ENCODE results near the gene TOX2.

DNA sequence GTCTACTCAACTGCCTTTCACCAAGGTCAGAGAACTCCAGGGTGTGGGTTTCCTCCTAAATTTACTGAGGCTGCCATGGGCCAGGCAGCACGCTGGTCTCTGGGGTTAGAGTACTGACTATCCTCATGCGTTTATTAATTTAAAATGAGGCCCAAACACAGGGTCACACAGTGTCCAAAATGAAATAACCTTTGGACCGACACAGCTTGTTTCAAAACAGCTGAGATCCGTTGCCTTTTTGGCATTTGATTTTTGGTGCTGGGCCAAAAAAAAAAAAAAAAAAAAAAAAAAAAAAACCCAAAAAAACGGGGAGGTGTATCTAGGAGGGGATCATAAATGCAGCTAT is 14.6 kb upstream of the TOX2 start:
- TF ChIP-seq GATA2 (IDR thresholded peaks at IDR 0.05; ENCODE audit: low read depth, low read length): no peak
- TF ChIP-seq GATA3 (IDR thresholded peaks at IDR 0.05; ENCODE audit: low read depth, low read length): no peak
